ENCODE results near the gene UFC1. TPM values are rescaled to one million over a fixed set of nuclear protein-coding genes. Genes with fewer than 3 reads are reported as not detected.

UFC1 gene
- total and polyA plus RNA-seq, 2 donors (not counting 3 experiments of a cell fraction or from before 2014, with no cell fraction given): 102 to 149 TPM

- Histone ChIP-seq H3K4me3 (replicated peaks in 1 of 3; ENCODE audit: insufficient read depth in 1 of 3, low read depth in 1 of 3, low read length in 3 of 3) (no peak overlapping the region), H3K9me3 (replicated peaks; ENCODE audit: control insufficient read depth, insufficient read depth, low read length) (no peaks in the 10 kb centered on the region), H3K4me1 (ENCODE audit: control insufficient read depth, extremely low read depth, insufficient read depth, low read length) (peaks cover 16% of the 10 kb centered on the region), H3K36me3 (ENCODE audit: control insufficient read depth in 2 of 2, extremely low read depth in 1 of 2, insufficient read depth in 2 of 2, low read length in 2 of 2) (peaks cover 2 to 14% of the 10 kb centered on the region in 2 experiments), H4K20me1 (replicated peaks; ENCODE audit: control insufficient read depth, extremely low read depth, insufficient read depth, low read length) (no peaks in the 10 kb centered on the region), H3K4me2 (ENCODE audit: insufficient read depth, low read length) (no peak overlapping the region), H3K9me1 (replicated peaks; ENCODE audit: control insufficient read depth, extremely low read depth, insufficient read depth, low read length) (no peaks in the 10 kb centered on the region), H3K79me2 (ENCODE audit: control insufficient read depth, insufficient read depth, low read length) (peaks cover 7% of the 10 kb centered on the region), H3K9ac (replicated peaks; ENCODE audit: extremely low read depth, insufficient read depth, low read length) (no peak overlapping the region), H3K27me3 (ENCODE audit: control insufficient read depth in 2 of 2, insufficient read depth in 2 of 2, low read length in 2 of 2) (no peaks in the 10 kb centered on the region), H3K27ac (ENCODE audit: insufficient read depth, low read depth, low read length) (no peak overlapping the region), H2AFZ (ENCODE audit: low read depth, low read length) (no peak overlapping the region)
- no TSS peak for BruUV-seq (replicated peaks)
- DNase-seq (ENCODE audit: low read depth, low spot score) (no peak), FAIRE-seq (no peak)
- intact Hi-C loops (cut with micrococcal nuclease): no loop called here
- CTCF ChIA-PET: interaction anchor here (1.0 kb wide), 1 partner anchor 9 kb away, joined by 3 read pairs; no protein-coding TSS in a partner anchor
- TF ChIP-seq CTCF (IDR thresholded peaks at IDR 0.05; ENCODE audit: extremely low read depth in 1 of 2, insufficient read depth in 1 of 2, low read depth in 1 of 2, low read length in 2 of 2) (no peak), MAX (IDR thresholded peaks at IDR 0.05; ENCODE audit: insufficient read depth, insufficient read length) (no peak)
- POLR2A ChIA-PET: no interaction called here
- dilution Hi-C loops (cut with MboI; ENCODE audit: extremely low pct_ligation_motif_present, low sequenced_read_pairs): no loop called here
Measured at GRCh38 chr1:161161652-161162051, 7.9 kb downstream of the UFC1 start.

GRCh38 chr1:161162052-161162451 lies 8.3 kb downstream of the UFC1 start:
- Histone ChIP-seq H3K36me3 (ENCODE audit: control insufficient read depth in 2 of 2, extremely low read depth in 1 of 2, insufficient read depth in 2 of 2, low read length in 2 of 2) (peaks cover 2 to 11% of the 10 kb centered on the region in 2 experiments), H3K9me1 (replicated peaks; ENCODE audit: control insufficient read depth, extremely low read depth, insufficient read depth, low read length) (no peaks in the 10 kb centered on the region), H4K20me1 (replicated peaks; ENCODE audit: control insufficient read depth, extremely low read depth, insufficient read depth, low read length) (no peaks in the 10 kb centered on the region), H3K27ac (ENCODE audit: insufficient read depth, low read depth, low read length) (no peak overlapping the region), H3K4me1 (ENCODE audit: control insufficient read depth, extremely low read depth, insufficient read depth, low read length) (peaks cover 20% of the 10 kb centered on the region), H3K79me2 (ENCODE audit: control insufficient read depth, insufficient read depth, low read length) (peaks cover 7% of the 10 kb centered on the region), H3K4me3 (replicated peaks in 1 of 3; ENCODE audit: insufficient read depth in 1 of 3, low read depth in 1 of 3, low read length in 3 of 3) (no peak overlapping the region), H3K9me3 (replicated peaks; ENCODE audit: control insufficient read depth, insufficient read depth, low read length) (no peaks in the 10 kb centered on the region), H3K27me3 (ENCODE audit: control insufficient read depth in 2 of 2, insufficient read depth in 2 of 2, low read length in 2 of 2) (no peaks in the 10 kb centered on the region), H3K4me2 (ENCODE audit: insufficient read depth, low read length) (no peak overlapping the region), H2AFZ (ENCODE audit: low read depth, low read length) (no peak overlapping the region), H3K9ac (replicated peaks; ENCODE audit: extremely low read depth, insufficient read depth, low read length) (no peak overlapping the region)
- no peak for TF ChIP-seq POLR2A (IDR thresholded peaks at IDR 0.05; ENCODE audit: low read depth, low read length)
- no peak for TF ChIP-seq FOS (IDR thresholded peaks at IDR 0.05; ENCODE audit: borderline replicate concordance, insufficient read depth, low read length)
- TF ChIP-seq JUN (IDR thresholded peaks at IDR 0.05; ENCODE audit: borderline replicate concordance, insufficient read depth, insufficient read length, low read depth): no peak
- no peak for TF ChIP-seq MYC (IDR thresholded peaks at IDR 0.05; ENCODE audit: low read depth, low read length)
- TF ChIP-seq EZH2 (IDR thresholded peaks at IDR 0.05; ENCODE audit: borderline replicate concordance, low read depth, low read length, severe bottlenecking): no peak
- FAIRE-seq (no peak), DNase-seq (ENCODE audit: low read depth, low spot score) (no peak)
- intact Hi-C loops (cut with micrococcal nuclease): no loop called here
- no TSS peak for BruUV-seq (replicated peaks)
- CTCF ChIA-PET: interaction anchor here (1.0 kb wide), 1 partner anchor 9 kb away, joined by 3 read pairs; no protein-coding TSS in a partner anchor
- POLR2A ChIA-PET: no interaction called here
- dilution Hi-C loops (cut with MboI; ENCODE audit: extremely low pct_ligation_motif_present, low sequenced_read_pairs): no loop called here

Data from endothelial cell of umbilical vein (primary cell).